Epidermal melanocyte (primary cell): ENCODE measurements around the gene ZC2HC1B.

Experiments used
- DNase-seq: peaks from one replicate; pipeline ENCODE4 v3.0.0; 2011; ENCODE audit warnings: low spot score; ENCODE audit not compliant: insufficient read length

ZC2HC1B gene

GRCh38 chr6:143934331-143934730 lies 70.1 kb downstream of the ZC2HC1B start:
- no peak for DNase-seq

GRCh38 chr6:143934867-143935266 lies 70.6 kb downstream of the ZC2HC1B start:
- no peak for DNase-seq

DNA sequence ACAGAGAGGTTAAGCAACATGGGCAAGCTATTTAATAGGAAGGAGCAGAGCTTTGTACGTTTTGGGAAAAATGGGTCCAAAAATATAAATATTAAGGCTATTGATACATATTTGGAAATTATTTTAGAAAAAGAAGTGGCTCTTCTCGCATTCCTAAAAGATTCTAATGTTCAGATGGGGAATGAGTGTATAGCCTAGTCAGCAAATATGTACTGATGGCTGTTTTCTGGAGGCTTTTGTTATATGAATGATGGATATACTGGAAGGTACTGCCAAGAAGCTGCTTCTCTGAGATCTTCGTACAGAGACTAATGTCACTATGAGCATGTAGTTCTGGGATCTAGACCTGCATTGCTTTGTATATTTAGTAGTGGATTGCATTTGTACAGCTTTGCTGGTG lies 72.1 kb downstream of the ZC2HC1B start:
- DNase-seq, result no peak

GRCh38 chr6:143936778-143937667 lies 72.7 kb downstream of the ZC2HC1B start:
- DNase-seq, result no peak

DNA sequence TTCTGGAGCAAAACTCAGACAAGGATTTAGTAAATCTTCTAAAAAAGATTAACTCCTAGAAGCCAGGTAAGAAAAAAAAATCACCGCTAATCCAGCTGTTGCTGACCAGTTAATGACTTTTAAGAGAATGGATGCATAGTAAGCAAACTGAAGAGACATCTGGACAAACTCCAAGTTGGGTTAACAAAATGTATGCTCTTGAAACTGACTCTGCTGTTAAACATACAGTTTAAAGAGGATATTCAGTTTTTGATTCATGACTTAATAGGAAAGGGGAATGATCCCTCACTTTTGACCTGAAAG lies 73.3 kb downstream of the ZC2HC1B start:
- no peak for DNase-seq

DNA sequence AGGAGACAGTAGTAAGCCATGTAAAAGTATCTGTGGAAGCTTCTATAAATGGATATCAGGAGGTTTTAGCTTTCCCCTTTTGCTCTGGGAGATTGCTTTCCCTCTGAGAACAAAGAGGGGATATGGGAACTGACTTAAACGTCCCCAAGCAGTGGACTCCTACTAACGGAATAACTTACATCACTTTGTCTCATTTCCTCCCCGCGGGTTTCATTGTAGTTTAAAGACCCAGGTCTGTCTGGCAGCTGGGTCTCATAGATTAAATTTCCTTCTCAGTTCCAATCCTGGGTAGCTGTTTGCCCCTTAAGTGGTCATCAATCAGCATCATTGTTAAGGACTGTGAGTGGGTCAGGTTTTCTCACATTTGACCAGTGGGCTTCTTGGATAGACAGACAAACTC lies 75.1 kb downstream of the ZC2HC1B start:
- DNase-seq, result no peak

- DNase-seq, result no peak
Measured at GRCh38 chr6:143940011-143940597, 75.8 kb downstream of the ZC2HC1B start.

DNA sequence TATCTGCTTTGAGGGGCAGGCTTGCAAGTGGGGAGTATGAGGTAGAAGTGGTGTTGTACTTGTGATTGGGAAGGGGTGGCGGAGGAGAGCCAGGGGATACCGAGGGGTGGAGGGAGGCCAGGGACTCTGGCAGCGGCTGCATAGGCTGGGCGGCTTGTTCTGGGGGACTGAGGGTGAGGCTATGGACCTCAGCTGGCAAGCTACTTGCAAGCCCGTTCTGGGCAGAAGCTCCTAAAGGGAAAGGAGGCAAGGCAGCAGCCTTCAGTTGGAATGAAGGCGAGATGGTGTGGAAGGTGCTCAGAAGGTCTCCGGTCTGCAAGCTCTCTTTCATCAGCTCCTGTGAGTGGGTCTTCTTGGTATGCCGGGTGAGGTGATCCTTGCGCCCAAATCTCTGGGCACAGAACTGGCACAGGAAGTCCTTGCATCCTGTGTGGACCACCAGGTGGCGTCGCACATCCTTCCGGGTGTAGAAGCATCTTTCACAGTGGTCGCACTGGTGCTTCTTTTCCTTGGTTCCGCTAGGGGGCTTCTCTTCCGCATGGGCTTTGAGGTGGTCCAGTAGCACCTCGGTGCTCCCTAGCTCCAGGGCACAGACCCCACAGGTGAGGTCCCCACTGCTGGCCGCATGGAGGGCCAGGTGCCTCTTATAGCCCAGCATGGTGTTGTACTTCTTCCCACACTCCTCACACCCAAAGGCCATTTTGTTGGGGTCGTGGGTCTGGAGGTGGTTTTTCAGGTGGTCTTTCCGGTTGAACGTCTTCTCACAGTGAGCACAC lies 77.8 kb downstream of the ZC2HC1B start:
- DNase-seq, result no peak

DNA sequence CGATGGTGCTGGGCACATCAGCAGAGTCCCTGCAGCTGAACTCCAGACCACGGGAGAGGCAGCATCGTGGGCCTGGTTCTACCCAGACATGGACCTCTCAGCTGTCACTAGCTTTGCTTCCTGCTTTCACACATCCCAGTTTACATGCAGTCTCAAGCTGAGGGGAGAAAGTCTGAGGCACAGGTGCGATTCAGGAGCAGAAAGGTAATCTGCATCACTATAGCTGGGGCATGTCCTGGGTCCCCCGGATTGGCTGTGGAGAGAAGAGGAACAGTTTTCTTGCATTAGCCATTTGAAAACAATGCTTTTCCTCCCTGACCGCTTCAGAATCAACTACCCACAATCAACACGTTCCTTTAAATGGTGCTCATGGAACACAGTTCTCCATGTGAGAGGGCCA lies 83.9 kb downstream of the ZC2HC1B start:
- DNase-seq, result no peak

- no peak for DNase-seq
Measured at GRCh38 chr6:143949535-143949934, 85.3 kb downstream of the ZC2HC1B start.

GRCh38 chr6:143949962-143950361 lies 85.7 kb downstream of the ZC2HC1B start:
- no peak for DNase-seq

- no peak for DNase-seq
Measured at GRCh38 chr6:143950875-143951274, 86.6 kb downstream of the ZC2HC1B start.

DNA sequence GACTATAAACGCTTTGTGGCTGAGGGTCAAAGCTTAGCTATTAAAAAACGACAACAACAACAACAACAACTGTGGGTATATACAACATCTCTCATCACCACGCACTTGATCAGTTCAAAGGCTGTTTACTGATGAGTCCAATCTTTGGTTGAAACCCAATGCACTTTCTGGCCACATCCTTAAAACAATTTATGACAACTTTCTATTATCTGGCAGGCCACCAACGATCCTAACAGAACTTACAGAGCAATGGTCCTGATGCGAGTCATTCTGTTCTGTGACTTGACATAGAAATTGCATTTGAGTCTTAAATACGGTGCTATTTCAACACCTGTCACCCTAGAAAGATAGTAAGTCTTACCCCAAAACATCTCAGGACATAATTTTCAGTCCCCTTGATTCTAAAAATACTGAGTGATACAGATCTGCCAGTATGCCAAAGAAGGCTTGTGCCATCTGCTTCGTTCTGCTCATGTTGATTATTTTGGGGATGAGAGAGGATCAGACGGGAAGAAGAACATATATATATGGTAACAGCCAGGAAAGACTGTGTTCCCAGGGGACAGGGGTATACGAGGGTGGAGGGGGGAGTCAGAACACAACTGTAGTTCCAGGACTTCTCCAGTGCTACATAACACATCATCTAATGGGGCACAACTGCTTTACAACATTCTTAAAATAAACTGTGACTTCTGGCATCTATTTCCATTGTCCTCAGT lies 87.9 kb downstream of the ZC2HC1B start:
- no peak for DNase-seq

DNA sequence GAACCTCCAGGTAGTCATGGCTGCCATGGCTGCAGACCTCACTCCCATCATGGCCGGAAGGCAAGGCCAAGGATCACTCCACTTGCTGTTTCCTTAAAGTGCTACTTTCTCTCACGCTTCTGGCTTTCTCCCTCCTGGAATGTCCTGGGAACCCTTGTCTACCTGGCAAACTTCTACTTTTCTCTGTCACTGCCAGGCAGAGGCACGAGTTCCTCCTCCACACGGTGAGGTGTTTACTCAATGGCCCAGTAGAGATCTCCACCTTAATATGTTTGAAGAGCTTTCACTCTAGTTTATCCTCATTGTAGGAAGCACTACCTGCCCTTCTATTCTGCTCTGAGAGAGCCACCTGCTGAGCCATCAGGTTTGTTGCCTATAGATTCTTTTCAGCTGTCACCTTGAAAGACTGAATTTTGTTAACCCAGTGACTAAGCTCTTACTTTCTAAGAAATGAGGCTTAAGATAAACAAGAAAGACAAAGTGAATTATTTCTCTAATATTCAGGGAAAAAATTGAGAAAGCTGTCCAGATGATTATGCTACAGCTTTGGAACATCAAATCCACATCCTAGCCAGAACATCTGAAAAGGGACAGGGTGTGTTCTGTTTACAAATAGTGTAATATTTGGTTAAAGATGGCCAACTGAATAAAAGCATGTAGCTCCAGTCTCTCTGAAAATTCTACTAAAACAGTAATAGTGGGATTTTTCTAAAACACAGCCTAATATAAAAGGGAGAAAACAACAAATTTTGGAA lies 88.8 kb downstream of the ZC2HC1B start:
- no peak for DNase-seq

GRCh38 chr6:143953922-143954321 lies 89.6 kb downstream of the ZC2HC1B start:
- DNase-seq, result no peak

- DNase-seq, result no peak
Measured at GRCh38 chr6:143955971-143956370, 91.7 kb downstream of the ZC2HC1B start.

- no peak for DNase-seq
Measured at GRCh38 chr6:143957679-143958274, 93.5 kb downstream of the ZC2HC1B start.

DNA sequence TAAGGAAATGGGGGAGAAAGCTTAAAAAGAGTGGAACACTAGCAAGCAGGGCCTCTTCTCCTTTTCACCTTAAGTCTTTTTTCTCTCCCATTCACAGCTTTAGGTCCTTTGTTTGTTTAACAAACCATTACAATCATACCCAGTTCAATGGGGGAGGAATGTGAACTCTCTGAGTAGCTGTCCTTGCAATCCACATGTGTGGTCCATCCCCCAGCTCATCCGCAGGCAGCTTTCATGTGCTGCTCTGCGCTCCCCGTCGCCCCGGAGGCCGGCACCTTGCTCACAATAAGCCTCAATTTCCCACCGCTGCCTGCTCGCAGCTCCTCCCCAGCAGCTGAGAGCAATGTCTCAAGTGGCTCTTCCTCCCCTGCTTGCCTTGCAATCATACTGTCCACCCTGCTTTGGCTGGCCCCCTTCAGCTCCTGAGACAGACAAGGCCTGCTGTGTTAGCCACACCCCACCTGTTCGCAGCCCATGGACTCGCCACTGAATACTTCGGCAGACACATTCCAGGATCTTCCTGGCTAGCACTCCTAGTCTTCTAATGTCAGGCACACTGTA lies 94.6 kb downstream of the ZC2HC1B start:
- no peak for DNase-seq

GRCh38 chr6:143959927-143960326 lies 95.7 kb downstream of the ZC2HC1B start:
- no peak for DNase-seq

DNA sequence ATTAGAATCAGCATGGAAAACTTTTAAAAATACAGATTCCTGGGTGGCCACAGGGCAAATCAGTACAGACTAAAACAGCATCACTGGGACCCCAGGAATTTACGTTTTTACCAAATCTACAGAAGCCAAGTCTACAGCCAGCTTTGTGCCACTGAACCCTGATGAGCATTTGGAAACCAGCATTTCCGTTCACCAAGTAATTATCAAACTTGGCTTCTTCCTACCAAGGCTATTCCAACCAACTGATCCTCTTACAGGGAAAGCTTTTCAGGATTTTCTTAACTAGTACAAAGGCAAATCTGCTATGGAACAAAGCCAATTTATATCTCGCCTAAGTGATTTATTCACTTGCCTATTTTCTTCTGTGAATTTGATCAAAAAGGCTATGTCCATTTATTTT lies 96.8 kb downstream of the ZC2HC1B start:
- no peak for DNase-seq
